SK-N-SH treated with all-trans-retinoic acid at 6 μM for 48 hours (cell line): ENCODE measurements around the gene AREL1.

ENCODE experiments used
- ATAC-seq: fragments of 200-7000 bp; cut with Tn5 transposase; 3 replicates; pipeline ENCODE4 v1.9.1; 2020; ENCODE audit warnings: mild to moderate bottlenecking, moderate library complexity
- BACH2 ChIP-seq: fragments of 250-450 bp; sonication (Bioruptor Pico); IDR thresholded peaks from 2 replicates; pipeline ENCODE4 v1.9.0; 2021; ENCODE audit warnings: mild to moderate bottlenecking, borderline replicate concordance
- ESRRG ChIP-seq: fragments of 250-450 bp; sonication (Bioruptor Pico); IDR thresholded peaks from 2 replicates; pipeline ENCODE4 v1.6.1; 2021; ENCODE audit warnings: mild to moderate bottlenecking
- GLIS3 ChIP-seq: fragments of 250-450 bp; sonication (Bioruptor Pico); IDR thresholded peaks from 2 replicates; pipeline ENCODE4 v1.5.0; 2020; ENCODE audit warnings: mild to moderate bottlenecking, moderate library complexity
- ISL1 ChIP-seq: fragments of 250-450 bp; sonication (Bioruptor Pico); IDR thresholded peaks from 2 replicates; pipeline ENCODE4 v2.1.2; 2022; ENCODE audit warnings: mild to moderate bottlenecking, moderate library complexity
- OSR1 ChIP-seq: fragments of 250-450 bp; sonication (Bioruptor Pico); IDR thresholded peaks from 2 replicates; pipeline ENCODE4 v1.8.0; 2022; ENCODE audit warnings: moderate library complexity, mild to moderate bottlenecking, inconsistent platforms
- RARB ChIP-seq: fragments of 250-450 bp; sonication (Bioruptor Pico); IDR thresholded peaks from 2 replicates; pipeline ENCODE4 v1.8.0; 2021; ENCODE audit warnings: mild to moderate bottlenecking, moderate library complexity
- SNAI2 ChIP-seq: fragments of 250-450 bp; sonication (Bioruptor Pico); IDR thresholded peaks from 2 replicates; pipeline ENCODE4 v1.5.0; 2020; ENCODE audit warnings: mild to moderate bottlenecking, moderate library complexity
- TCF4 ChIP-seq: fragments of 250-450 bp; sonication (Bioruptor Pico); IDR thresholded peaks from 2 replicates; pipeline ENCODE4 v1.8.0; 2021; ENCODE audit warnings: mild to moderate bottlenecking, moderate library complexity, borderline replicate concordance
- TOX ChIP-seq: fragments of 250-450 bp; sonication (Bioruptor Pico); IDR thresholded peaks from 2 replicates; pipeline ENCODE4 v1.8.0; 2021; ENCODE audit warnings: mild to moderate bottlenecking, moderate library complexity, borderline replicate concordance
- ZC3H10 ChIP-seq: fragments of 250-450 bp; sonication (Bioruptor Pico); IDR thresholded peaks from 2 replicates; pipeline ENCODE4 v1.5.1; 2021; ENCODE audit warnings: mild to moderate bottlenecking, moderate library complexity
- ZFP3 ChIP-seq: fragments of 250-450 bp; sonication (Bioruptor Pico); IDR thresholded peaks from 2 replicates; pipeline ENCODE4 v1.5.0; 2020; ENCODE audit warnings: mild to moderate bottlenecking, moderate library complexity
- ZFP30 ChIP-seq: fragments of 450-650 bp; formaldehyde crosslinking; IDR thresholded peaks from 2 replicates; pipeline ENCODE4 v1.5.0; 2022; ENCODE audit warnings: mild to moderate bottlenecking, moderate library complexity
- ZNF70 ChIP-seq: fragments of 450-650 bp; formaldehyde crosslinking; IDR thresholded peaks from 2 replicates; pipeline ENCODE4 v1.5.0; 2020; ENCODE audit warnings: mild to moderate bottlenecking, moderate library complexity
- ZNF8 ChIP-seq: fragments of 450-650 bp; formaldehyde crosslinking; IDR thresholded peaks from 2 replicates; pipeline ENCODE4 v1.5.0; 2020; ENCODE audit warnings: mild to moderate bottlenecking, moderate library complexity
- TF ChIP-seq, protein P1 (sequence below): fragments of 250-450 bp; sonication (Bioruptor Pico); IDR thresholded peaks from 2 replicates; pipeline ENCODE4 v1.5.1; 2020; ENCODE audit warnings: low read depth, mild to moderate bottlenecking, moderate library complexity
- TF ChIP-seq, protein P2 (sequence below): fragments of 250-450 bp; sonication (Bioruptor Pico); IDR thresholded peaks from 2 replicates; pipeline ENCODE4 v1.8.0; 2021; ENCODE audit warnings: low read depth, mild to moderate bottlenecking, moderate library complexity, borderline replicate concordance
- TF ChIP-seq, protein P3 (sequence below): fragments of 250-450 bp; sonication (Bioruptor Pico); IDR thresholded peaks from 2 replicates; pipeline ENCODE4 v1.5.0; 2020; ENCODE audit warnings: mild to moderate bottlenecking, moderate library complexity
- TF ChIP-seq, protein P4 (sequence below): fragments of 250-450 bp; sonication (Bioruptor Pico); IDR thresholded peaks from 2 replicates; pipeline ENCODE4 v1.8.0; 2020; ENCODE audit warnings: mild to moderate bottlenecking, moderate library complexity, borderline replicate concordance
- TF ChIP-seq, protein P5 (sequence below): fragments of 250-450 bp; sonication (Bioruptor Pico); IDR thresholded peaks from 2 replicates; pipeline ENCODE4 v1.5.1; 2021; ENCODE audit warnings: mild to moderate bottlenecking, moderate library complexity

The AREL1 gene

DNA sequence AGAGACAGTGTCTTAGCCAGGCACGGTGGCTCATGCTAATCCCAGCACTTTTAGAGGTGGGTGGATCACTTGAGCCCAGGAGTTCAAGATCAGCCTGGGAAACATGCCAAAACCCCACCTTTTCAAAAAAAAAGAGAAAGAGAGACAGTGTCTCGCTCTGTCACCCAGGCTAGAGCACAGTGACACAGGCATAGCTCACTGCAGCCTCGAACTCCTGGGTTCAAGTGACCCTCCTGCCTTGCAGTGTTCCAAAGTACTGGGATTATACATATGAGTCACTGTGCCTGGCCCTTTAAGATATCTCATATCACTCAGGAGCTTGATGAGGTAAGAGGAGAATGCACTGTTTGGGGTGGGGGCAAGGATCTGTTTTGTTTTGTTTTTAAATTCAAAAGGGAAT, 52.7 kb downstream of the AREL1 start:
- no peak for ATAC-seq

DNA sequence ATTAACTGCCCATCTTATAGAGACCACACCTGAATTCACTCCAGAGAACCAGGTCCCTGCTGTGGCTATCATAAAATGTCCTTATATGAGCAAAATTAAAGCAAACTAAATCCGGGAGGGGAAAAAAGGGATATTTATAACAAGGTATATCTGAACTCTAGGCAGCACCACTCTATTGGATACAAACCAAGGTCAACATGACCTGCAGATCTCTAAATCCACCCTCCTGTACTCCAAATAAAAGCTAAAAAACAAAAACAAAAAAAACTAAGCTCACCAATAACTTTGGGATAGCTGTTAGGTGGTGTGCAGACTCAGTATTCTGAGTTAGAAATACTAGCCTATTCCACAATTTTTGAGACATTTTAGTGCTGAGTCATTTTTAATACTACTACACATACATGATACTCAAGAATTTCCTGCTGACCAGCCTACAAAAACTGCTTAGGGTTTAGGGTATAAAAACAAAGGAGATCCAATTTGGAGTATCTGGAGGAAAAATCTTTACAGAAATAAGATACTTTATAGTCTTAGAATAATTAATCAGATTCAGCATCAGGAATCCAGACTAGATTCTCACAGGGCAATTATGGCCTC, 54.2 kb downstream of the AREL1 start:
- ATAC-seq = peak; percentile 48
- no peak for TF ChIP-seq SNAI2 (CRISPR knock-in tag)

More for the DNA sequence above, 52.7 kb downstream of the AREL1 start:
- no peak for TF ChIP-seq OSR1
- TF ChIP-seq, protein P1, sequence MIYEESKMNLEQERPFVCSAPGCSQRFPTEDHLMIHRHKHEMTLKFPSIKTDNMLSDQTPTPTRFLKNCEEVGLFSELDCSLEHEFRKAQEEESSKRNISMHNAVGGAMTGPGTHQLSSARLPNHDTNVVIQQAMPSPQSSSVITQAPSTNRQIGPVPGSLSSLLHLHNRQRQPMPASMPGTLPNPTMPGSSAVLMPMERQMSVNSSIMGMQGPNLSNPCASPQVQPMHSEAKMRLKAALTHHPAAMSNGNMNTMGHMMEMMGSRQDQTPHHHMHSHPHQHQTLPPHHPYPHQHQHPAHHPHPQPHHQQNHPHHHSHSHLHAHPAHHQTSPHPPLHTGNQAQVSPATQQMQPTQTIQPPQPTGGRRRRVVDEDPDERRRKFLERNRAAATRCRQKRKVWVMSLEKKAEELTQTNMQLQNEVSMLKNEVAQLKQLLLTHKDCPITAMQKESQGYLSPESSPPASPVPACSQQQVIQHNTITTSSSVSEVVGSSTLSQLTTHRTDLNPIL (CRISPR knock-in tag) = no peak
- TF ChIP-seq ZNF8 = no peak
- no peak for TF ChIP-seq ZFP3 (CRISPR knock-in tag)
- TF ChIP-seq RARB (CRISPR knock-in tag) = no peak
- TF ChIP-seq GLIS3 (CRISPR knock-in tag) = no peak
- no peak for TF ChIP-seq BACH2 (CRISPR knock-in tag)
- no peak for TF ChIP-seq ESRRG (CRISPR knock-in tag)

DNA sequence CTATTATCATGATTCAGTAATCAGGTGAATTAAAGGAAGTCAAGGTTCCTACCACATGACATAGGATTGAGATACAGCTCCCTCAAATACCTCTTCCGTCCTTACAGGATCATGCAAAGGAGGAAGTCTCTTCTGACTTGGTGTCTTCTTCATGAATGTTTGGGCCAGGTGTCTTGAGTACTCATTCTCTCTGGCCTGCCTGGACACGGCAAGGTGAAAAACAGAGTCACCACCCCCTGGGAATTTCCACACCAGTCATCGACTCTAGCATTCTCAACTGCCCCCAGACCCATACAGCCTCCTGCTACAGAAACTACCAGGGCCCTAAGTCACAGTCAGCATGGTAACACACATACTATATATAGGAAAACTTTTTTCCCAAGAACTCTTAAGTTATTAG, 55.9 kb downstream of the AREL1 start:
- no peak for TF ChIP-seq ZC3H10 (CRISPR knock-in tag)
- TF ChIP-seq, protein P2, sequence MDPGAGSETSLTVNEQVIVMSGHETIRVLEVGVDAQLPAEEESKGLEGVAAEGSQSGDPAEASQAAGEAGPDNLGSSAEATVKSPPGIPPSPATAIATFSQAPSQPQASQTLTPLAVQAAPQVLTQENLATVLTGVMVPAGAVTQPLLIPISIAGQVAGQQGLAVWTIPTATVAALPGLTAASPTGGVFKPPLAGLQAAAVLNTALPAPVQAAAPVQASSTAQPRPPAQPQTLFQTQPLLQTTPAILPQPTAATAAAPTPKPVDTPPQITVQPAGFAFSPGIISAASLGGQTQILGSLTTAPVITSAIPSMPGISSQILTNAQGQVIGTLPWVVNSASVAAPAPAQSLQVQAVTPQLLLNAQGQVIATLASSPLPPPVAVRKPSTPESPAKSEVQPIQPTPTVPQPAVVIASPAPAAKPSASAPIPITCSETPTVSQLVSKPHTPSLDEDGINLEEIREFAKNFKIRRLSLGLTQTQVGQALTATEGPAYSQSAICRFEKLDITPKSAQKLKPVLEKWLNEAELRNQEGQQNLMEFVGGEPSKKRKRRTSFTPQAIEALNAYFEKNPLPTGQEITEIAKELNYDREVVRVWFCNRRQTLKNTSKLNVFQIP = no peak
- ATAC-seq = no peak

DNA sequence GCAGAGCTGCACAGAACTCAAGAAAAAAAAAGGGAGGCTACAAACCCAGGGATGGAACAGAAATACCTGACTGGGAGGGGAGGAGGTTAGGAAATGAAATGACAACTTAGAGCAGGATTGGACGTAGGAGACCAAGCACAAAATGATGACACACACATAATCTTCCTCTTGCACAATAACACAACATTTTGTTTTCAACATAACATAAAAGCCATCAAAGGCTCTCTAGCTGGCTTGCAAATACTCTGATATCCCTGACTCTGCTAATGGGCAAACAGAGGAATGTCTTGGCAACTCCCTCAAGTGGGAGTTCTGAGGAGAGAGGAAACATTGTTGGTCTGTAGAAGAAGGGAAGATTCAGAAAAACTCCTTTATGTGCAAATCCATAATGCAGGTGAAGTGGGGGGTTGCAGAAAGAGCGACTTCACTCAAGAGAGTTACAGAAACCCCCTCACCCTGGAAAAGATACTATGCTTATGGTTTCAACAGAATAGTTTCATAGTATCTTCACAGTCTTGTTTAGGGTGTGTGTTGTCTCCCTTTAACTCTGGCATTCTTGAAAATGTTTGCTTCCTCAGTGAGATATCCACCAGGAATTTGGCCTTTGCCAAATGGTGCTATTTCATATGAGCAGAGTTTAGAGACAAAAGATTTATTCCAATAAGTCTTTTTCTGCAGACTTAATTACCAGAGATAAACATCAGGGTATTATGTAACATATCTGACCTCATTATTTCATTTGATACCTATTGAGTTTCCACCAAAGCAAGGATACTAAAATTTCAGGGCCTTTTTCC, 57.1 kb downstream of the AREL1 start:
- TF ChIP-seq TOX (CRISPR knock-in tag) = no peak
- no peak for TF ChIP-seq ZNF70 (CRISPR knock-in tag)
- TF ChIP-seq, protein P3, sequence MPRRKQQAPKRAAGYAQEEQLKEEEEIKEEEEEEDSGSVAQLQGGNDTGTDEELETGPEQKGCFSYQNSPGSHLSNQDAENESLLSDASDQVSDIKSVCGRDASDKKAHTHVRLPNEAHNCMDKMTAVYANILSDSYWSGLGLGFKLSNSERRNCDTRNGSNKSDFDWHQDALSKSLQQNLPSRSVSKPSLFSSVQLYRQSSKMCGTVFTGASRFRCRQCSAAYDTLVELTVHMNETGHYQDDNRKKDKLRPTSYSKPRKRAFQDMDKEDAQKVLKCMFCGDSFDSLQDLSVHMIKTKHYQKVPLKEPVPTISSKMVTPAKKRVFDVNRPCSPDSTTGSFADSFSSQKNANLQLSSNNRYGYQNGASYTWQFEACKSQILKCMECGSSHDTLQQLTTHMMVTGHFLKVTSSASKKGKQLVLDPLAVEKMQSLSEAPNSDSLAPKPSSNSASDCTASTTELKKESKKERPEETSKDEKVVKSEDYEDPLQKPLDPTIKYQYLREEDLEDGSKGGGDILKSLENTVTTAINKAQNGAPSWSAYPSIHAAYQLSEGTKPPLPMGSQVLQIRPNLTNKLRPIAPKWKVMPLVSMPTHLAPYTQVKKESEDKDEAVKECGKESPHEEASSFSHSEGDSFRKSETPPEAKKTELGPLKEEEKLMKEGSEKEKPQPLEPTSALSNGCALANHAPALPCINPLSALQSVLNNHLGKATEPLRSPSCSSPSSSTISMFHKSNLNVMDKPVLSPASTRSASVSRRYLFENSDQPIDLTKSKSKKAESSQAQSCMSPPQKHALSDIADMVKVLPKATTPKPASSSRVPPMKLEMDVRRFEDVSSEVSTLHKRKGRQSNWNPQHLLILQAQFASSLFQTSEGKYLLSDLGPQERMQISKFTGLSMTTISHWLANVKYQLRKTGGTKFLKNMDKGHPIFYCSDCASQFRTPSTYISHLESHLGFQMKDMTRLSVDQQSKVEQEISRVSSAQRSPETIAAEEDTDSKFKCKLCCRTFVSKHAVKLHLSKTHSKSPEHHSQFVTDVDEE = no peak
- TF ChIP-seq, protein P1 (CRISPR knock-in tag) = no peak
- TF ChIP-seq ISL1 = 0 out of 2 replicates have a peak, but pooled peaks have one; percentile 13
- no peak for TF ChIP-seq GLIS3 (CRISPR knock-in tag)
- no peak for TF ChIP-seq ZFP3 (CRISPR knock-in tag)
- no peak for TF ChIP-seq ZFP30 (CRISPR knock-in tag)
- TF ChIP-seq RARB (CRISPR knock-in tag) = no peak
- peak; percentile 76 for ATAC-seq

DNA sequence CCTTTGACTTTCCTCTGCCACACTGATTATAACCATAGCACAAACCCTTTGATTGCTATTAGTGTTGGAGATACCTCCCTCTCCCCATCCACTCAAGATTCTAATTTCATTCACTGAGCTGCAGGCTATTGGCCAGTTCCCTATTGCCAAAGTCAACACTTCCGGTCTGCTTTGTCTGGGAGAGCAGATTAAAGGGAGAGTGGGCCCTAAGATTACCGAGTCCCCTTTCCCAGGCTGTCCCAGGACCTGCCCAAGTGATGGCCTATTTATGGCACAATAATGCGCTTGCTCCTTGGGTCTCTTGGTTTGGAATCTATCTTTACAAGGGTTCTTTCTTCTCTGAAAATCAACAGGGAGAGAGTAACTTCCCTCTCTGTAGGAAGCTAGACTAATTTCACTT, 57.9 kb downstream of the AREL1 start:
- no peak for ATAC-seq
- TF ChIP-seq SNAI2 (CRISPR knock-in tag) = no peak
- TF ChIP-seq, protein P3 = no peak
- TF ChIP-seq TOX (CRISPR knock-in tag) = no peak
- TF ChIP-seq TCF4 = no peak
- TF ChIP-seq, protein P4, sequence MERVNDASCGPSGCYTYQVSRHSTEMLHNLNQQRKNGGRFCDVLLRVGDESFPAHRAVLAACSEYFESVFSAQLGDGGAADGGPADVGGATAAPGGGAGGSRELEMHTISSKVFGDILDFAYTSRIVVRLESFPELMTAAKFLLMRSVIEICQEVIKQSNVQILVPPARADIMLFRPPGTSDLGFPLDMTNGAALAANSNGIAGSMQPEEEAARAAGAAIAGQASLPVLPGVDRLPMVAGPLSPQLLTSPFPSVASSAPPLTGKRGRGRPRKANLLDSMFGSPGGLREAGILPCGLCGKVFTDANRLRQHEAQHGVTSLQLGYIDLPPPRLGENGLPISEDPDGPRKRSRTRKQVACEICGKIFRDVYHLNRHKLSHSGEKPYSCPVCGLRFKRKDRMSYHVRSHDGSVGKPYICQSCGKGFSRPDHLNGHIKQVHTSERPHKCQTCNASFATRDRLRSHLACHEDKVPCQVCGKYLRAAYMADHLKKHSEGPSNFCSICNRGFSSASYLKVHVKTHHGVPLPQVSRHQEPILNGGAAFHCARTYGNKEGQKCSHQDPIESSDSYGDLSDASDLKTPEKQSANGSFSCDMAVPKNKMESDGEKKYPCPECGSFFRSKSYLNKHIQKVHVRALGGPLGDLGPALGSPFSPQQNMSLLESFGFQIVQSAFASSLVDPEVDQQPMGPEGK (CRISPR knock-in tag) = no peak
- TF ChIP-seq, protein P5, sequence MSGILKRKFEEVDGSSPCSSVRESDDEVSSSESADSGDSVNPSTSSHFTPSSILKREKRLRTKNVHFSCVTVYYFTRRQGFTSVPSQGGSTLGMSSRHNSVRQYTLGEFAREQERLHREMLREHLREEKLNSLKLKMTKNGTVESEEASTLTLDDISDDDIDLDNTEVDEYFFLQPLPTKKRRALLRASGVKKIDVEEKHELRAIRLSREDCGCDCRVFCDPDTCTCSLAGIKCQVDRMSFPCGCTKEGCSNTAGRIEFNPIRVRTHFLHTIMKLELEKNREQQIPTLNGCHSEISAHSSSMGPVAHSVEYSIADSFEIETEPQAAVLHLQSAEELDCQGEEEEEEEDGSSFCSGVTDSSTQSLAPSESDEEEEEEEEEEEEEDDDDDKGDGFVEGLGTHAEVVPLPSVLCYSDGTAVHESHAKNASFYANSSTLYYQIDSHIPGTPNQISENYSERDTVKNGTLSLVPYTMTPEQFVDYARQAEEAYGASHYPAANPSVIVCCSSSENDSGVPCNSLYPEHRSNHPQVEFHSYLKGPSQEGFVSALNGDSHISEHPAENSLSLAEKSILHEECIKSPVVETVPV (CRISPR knock-in tag) = no peak
- no peak for TF ChIP-seq RARB (CRISPR knock-in tag)
- TF ChIP-seq ZNF8 = no peak
- no peak for TF ChIP-seq ZFP30 (CRISPR knock-in tag)
- TF ChIP-seq GLIS3 (CRISPR knock-in tag) = no peak
- TF ChIP-seq ZC3H10 (CRISPR knock-in tag) = no peak
- TF ChIP-seq ZNF70 (CRISPR knock-in tag) = no peak
- TF ChIP-seq BACH2 (CRISPR knock-in tag) = no peak
